K562 (cell line): ENCODE measurements around the gene PPHLN1.

ENCODE experiments used
- ELF1 ChIP-seq: fragments of 200-800 bp; sonication (Bioruptor generic); IDR thresholded peaks from 2 replicates; pipeline ENCODE4 v1.6.1; 2016; ENCODE audit warnings: missing genetic modification characterization, missing compliant biosample characterization
- EP300 ChIP-seq: IDR thresholded peaks from 2 replicates; pipeline ENCODE4 v1.6.1; 2012; ENCODE audit warnings: low read length, improper control_type of control experiment
- ETS1 ChIP-seq: conservative IDR thresholded peaks from 2 replicates; pipeline ENCODE4 v1.6.1; 2011; ENCODE audit warnings: low read depth, mild to moderate bottlenecking, low read length; ENCODE audit not compliant: control insufficient read depth
- FOXP1 ChIP-seq: sonication (generic); formaldehyde crosslinking; IDR thresholded peaks from 2 replicates; pipeline ENCODE4 v1.8.0; 2022; ENCODE audit warnings: mild to moderate bottlenecking, missing genetic modification reagents
- KAT7 ChIP-seq: sonication (generic); formaldehyde crosslinking; IDR thresholded peaks from 2 replicates; pipeline ENCODE4 v1.8.0; 2022; ENCODE audit warnings: missing genetic modification reagents, mild to moderate bottlenecking, borderline replicate concordance
- NR1H2 ChIP-seq: sonication (generic); formaldehyde crosslinking; IDR thresholded peaks from 2 replicates; pipeline ENCODE4 v1.4.0; 2020; ENCODE audit warnings: mild to moderate bottlenecking, missing genetic modification reagents
- PHF8 ChIP-seq: fragments of 200-600 bp; sonication (generic); IDR thresholded peaks from 2 replicates; pipeline ENCODE4 v1.6.1; 2012; ENCODE audit warnings: mixed run types, mild to moderate bottlenecking, inconsistent platforms, low read length, moderate library complexity, borderline replicate concordance
- POLR2A ChIP-seq: fragments of 450-650 bp; conservative IDR thresholded peaks from 2 replicates; pipeline ENCODE4 v1.6.1; 2016
- PRMT5 ChIP-seq: sonication (generic); formaldehyde crosslinking; IDR thresholded peaks from 2 replicates; pipeline ENCODE4 v1.5.0; 2020; ENCODE audit warnings: missing genetic modification reagents
- SPI1 ChIP-seq: IDR thresholded peaks from 2 replicates; pipeline ENCODE4 v1.6.1; 2011; ENCODE audit warnings: low read depth, low read length, control low read depth, borderline replicate concordance
- ZNF23 ChIP-seq: fragments of 250-450 bp; sonication (Bioruptor Pico); IDR thresholded peaks from 2 replicates; pipeline ENCODE4 v1.4.0; 2020; ENCODE audit warnings: mild to moderate bottlenecking

GRCh38 chr12:42490261-42490842 lies 164.4 kb downstream of the PPHLN1 start:
- TF ChIP-seq FOXP1 (CRISPR knock-in tag), result no peak
- TF ChIP-seq PRMT5 (CRISPR knock-in tag), result no peak
- no peak for TF ChIP-seq POLR2A
- no peak for TF ChIP-seq ZNF23
- no peak for TF ChIP-seq ELF1 (tag)
- TF ChIP-seq KAT7 (CRISPR knock-in tag), result no peak
- no peak for TF ChIP-seq EP300
- no peak for TF ChIP-seq PHF8
- no peak for TF ChIP-seq SPI1
- TF ChIP-seq ETS1, result no peak
- no peak for TF ChIP-seq NR1H2 (CRISPR knock-in tag)
